Gastrocnemius medialis (tissue), 4 donors: ENCODE results near the gene NINJ2.

Experiments
- CTCF ChIP-seq, 5 experiments: fragments of 450-650 bp in 3 of 5; fragments of 200-600 bp in 2 of 5; sonication (generic) in 2 of 5; IDR thresholded peaks in 4 of 5; conservative IDR thresholded peaks in 1 of 5; 1 replicate in 4 of 5; 2 replicates in 1 of 5; pipeline ENCODE4 v1.5.1; 2016 to 2019; ENCODE audit warnings: antibody characterized with exemption in 5 of 5, mild to moderate bottlenecking in 3 of 5, moderate library complexity in 3 of 5
- POLR2A ChIP-seq, 2 donors: fragments of 450-650 bp; IDR thresholded peaks; one replicate each; pipeline ENCODE4 v1.6.1; 2017; ENCODE audit warnings: antibody characterized with exemption in 2 of 2, mild to moderate bottlenecking in 2 of 2, moderate library complexity in 2 of 2

- TF ChIP-seq CTCF (IDR thresholded peaks at IDR 0.05 in 4 of 5, conservative IDR thresholded peaks at IDR 0.05 in 1 of 5), result no peak
- no peak for TF ChIP-seq POLR2A (IDR thresholded peaks at IDR 0.05)
Observed at GRCh38 chr12:590206-590750, 73.0 kb downstream of the NINJ2 start.
